NAMALWA (cell line): Measurements from ENCODE around the gene LIG3.
"Not testable (repeated sequence)": the region's sequence is repeated elsewhere in the genome, so short reads cannot be mapped to it uniquely, and the experiment has no call there.

Experiments used
- DNase-seq: peaks from one replicate; pipeline ENCODE4 v3.0.0-alpha.2; 2015; ENCODE audit warnings: low spot score

The LIG3 gene

GRCh38 chr17:34999456-34999855 lies 19.1 kb downstream of the LIG3 start:
- no peak for DNase-seq

GRCh38 chr17:35000965-35001364 lies 20.7 kb downstream of the LIG3 start:
- not testable (repeated sequence) for DNase-seq

- DNase-seq = no peak
Measured at GRCh38 chr17:35001549-35001948, 21.2 kb downstream of the LIG3 start.

- DNase-seq = no peak
Measured at GRCh38 chr17:35002876-35003551, 22.7 kb downstream of the LIG3 start.

GRCh38 chr17:35003778-35004177 lies 23.5 kb downstream of the LIG3 start:
- no peak for DNase-seq

- DNase-seq = no peak
Measured at GRCh38 chr17:35006345-35006744, 26.0 kb downstream of the LIG3 start.

GRCh38 chr17:35006961-35007360 lies 26.6 kb downstream of the LIG3 start:
- no peak for DNase-seq

- no peak for DNase-seq
Measured at GRCh38 chr17:35010093-35010492, 29.8 kb downstream of the LIG3 start.

- no peak for DNase-seq
Measured at GRCh38 chr17:35011671-35012216, 31.4 kb downstream of the LIG3 start.

- DNase-seq = no peak
Measured at GRCh38 chr17:35016369-35016768, 36.1 kb downstream of the LIG3 start.

- no peak for DNase-seq
Measured at GRCh38 chr17:35017021-35017420, 36.7 kb downstream of the LIG3 start.

GRCh38 chr17:35018814-35019213 lies 38.5 kb downstream of the LIG3 start:
- no peak for DNase-seq

- no peak for DNase-seq
Measured at GRCh38 chr17:35019386-35020179, 39.3 kb downstream of the LIG3 start.

- DNase-seq = no peak
Measured at GRCh38 chr17:35021520-35022380, 41.4 kb downstream of the LIG3 start.

- no peak for DNase-seq
Measured at GRCh38 chr17:35022536-35023063, 42.3 kb downstream of the LIG3 start.

GRCh38 chr17:35023538-35023937 lies 43.2 kb downstream of the LIG3 start:
- no peak for DNase-seq

- DNase-seq = no peak
Measured at GRCh38 chr17:35025541-35025940, 45.2 kb downstream of the LIG3 start.

- not testable (repeated sequence) for DNase-seq
Measured at GRCh38 chr17:35028097-35028496, 47.8 kb downstream of the LIG3 start.

GRCh38 chr17:35028531-35029262 lies 48.4 kb downstream of the LIG3 start:
- DNase-seq = no peak

- DNase-seq = no peak
Measured at GRCh38 chr17:35030780-35031179, 50.5 kb downstream of the LIG3 start.

GRCh38 chr17:35038453-35038852 lies 58.1 kb downstream of the LIG3 start:
- DNase-seq = no peak
